ENCODE measurements around the gene CRIM1. TPM values are rescaled to one million over a fixed set of nuclear protein-coding genes. Genes with fewer than 3 reads are reported as not detected.

CRIM1 gene
- total RNA-seq, 1 experiment from 2014 or later = 46.5 TPM

DNA sequence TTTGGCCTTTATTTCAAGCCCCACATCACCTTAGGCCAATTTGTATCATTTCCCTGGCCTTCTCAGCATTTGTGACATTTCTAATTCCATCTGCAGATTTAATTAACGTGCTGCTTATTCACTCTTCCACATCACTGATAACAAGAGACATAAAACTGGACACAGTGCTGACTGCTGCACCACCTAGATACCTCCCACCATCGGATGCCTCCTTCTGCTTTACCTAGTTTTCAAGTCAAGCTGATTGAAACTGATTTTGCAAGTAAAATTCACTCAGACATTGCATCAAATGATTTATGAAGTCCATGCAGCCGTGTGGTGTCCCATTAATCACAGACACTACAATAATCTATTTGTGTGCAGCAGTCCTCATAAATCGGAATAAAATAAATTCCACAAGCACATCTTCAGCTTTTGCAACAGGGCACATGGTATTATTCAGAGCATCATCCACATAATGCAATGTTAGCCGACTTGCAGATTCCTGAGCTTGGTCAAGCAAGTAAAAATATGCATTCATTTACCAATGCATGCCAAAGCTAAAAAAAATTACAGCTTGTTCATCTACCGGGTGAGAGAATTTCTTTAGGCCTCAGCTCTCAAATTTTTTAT, 15.9 kb upstream of the CRIM1 start:
- CTCF ChIA-PET = no interaction called here
- DNase-seq (ENCODE audit: low spot score) = no peak
- BruUV-seq (replicated peaks) = no TSS peak

DNA sequence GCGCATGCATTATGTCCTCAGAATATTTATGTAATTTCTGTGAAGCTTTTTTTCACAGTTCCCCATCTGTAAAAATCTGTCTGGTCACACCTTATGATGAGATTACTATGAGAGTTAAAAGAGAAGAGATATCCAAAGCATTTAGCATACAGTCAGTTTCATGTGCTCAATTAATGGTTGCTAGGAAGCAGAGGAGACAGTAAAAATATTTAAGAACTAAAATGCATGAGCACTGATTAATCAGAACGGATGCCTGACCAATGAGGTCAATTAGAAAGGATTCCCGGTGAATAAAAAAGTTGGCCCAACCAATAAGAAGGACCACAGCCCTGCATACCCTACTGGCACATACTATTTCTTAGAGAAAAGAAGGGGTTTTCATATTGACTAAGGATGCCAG, 12.0 kb upstream of the CRIM1 start:
- BruUV-seq (replicated peaks) = no TSS peak
- no peak overlapping the region for H3K4me3 ChIP-seq (ENCODE audit: low read depth, low read length, poor library complexity, severe bottlenecking)
- ChIA-PET CTCF (no interaction called here), POLR2A (ENCODE audit: low non-redundant PET) (no interaction called here)
- H3K27me3 ChIP-seq (replicated peaks; ENCODE audit: insufficient read depth, low read depth, low read length, poor library complexity) = no peaks in the 10 kb centered on the region
- H3K27ac ChIP-seq (ENCODE audit: low read depth, low read length, poor library complexity, severe bottlenecking) = no peak overlapping the region
- no peak for DNase-seq (ENCODE audit: low spot score)
- TF ChIP-seq EZH2 (IDR thresholded peaks at IDR 0.05; ENCODE audit: borderline replicate concordance, low read depth, low read length, poor library complexity, severe bottlenecking) = no peak
- TF ChIP-seq, protein P1, sequence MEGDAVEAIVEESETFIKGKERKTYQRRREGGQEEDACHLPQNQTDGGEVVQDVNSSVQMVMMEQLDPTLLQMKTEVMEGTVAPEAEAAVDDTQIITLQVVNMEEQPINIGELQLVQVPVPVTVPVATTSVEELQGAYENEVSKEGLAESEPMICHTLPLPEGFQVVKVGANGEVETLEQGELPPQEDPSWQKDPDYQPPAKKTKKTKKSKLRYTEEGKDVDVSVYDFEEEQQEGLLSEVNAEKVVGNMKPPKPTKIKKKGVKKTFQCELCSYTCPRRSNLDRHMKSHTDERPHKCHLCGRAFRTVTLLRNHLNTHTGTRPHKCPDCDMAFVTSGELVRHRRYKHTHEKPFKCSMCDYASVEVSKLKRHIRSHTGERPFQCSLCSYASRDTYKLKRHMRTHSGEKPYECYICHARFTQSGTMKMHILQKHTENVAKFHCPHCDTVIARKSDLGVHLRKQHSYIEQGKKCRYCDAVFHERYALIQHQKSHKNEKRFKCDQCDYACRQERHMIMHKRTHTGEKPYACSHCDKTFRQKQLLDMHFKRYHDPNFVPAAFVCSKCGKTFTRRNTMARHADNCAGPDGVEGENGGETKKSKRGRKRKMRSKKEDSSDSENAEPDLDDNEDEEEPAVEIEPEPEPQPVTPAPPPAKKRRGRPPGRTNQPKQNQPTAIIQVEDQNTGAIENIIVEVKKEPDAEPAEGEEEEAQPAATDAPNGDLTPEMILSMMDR (conservative IDR thresholded peaks at IDR 0.05; ENCODE audit: low read depth, low read length) = no peak
- no peaks in the 10 kb centered on the region for H3K36me3 ChIP-seq (ENCODE audit: insufficient read depth, low read length, poor library complexity, severe bottlenecking)
- intact Hi-C loops (cut with micrococcal nuclease; ENCODE audit: unreplicated experiment) = no loop called here
- H3K4me1 ChIP-seq (ENCODE audit: insufficient read depth, low read length, poor library complexity, severe bottlenecking) = no peaks in the 10 kb centered on the region
- H3K9me3 ChIP-seq (ENCODE audit: low read depth, low read length, poor library complexity, severe bottlenecking) = no peaks in the 10 kb centered on the region

More for the DNA sequence above, 15.9 kb upstream of the CRIM1 start:
- intact Hi-C loops (cut with micrococcal nuclease; ENCODE audit: unreplicated experiment) = no loop called here
- H3K4me1 ChIP-seq (ENCODE audit: insufficient read depth, low read length, poor library complexity, severe bottlenecking) = no peaks in the 10 kb centered on the region
- POLR2A ChIA-PET (ENCODE audit: low non-redundant PET) = no interaction called here
- H3K9me3 ChIP-seq (ENCODE audit: low read depth, low read length, poor library complexity, severe bottlenecking) = no peaks in the 10 kb centered on the region
- no peaks in the 10 kb centered on the region for H3K27me3 ChIP-seq (replicated peaks; ENCODE audit: insufficient read depth, low read depth, low read length, poor library complexity)
- no peaks in the 10 kb centered on the region for H3K36me3 ChIP-seq (ENCODE audit: insufficient read depth, low read length, poor library complexity, severe bottlenecking)
- no peak overlapping the region for H3K27ac ChIP-seq (ENCODE audit: low read depth, low read length, poor library complexity, severe bottlenecking)
- TF ChIP-seq, protein P1 (conservative IDR thresholded peaks at IDR 0.05; ENCODE audit: low read depth, low read length) = no peak
- no peak for TF ChIP-seq EZH2 (IDR thresholded peaks at IDR 0.05; ENCODE audit: borderline replicate concordance, low read depth, low read length, poor library complexity, severe bottlenecking)
- H3K4me3 ChIP-seq (ENCODE audit: low read depth, low read length, poor library complexity, severe bottlenecking) = no peak overlapping the region

DNA sequence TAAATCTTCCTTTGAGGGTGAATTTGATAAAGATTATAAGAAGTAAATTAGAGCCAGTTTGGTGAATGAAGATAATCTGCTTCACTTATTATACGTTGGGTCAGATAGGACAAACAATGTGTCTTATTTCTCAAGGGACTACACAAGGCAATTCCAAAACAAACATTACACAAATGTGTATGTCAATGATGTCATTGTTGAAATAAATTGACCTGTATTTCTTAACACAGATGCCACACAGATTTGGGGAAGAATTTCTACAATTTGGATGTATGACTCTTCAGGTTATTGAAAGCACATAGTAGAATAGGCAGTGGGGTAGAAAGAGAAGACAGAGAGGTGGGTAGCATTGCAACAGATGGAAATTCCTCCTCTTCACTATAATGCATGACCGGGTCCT, 6.9 kb upstream of the CRIM1 start:
- DNase-seq (ENCODE audit: low spot score) = no peak
- no peak overlapping the region for H3K4me3 ChIP-seq (ENCODE audit: low read depth, low read length, poor library complexity, severe bottlenecking)
- no peaks in the 10 kb centered on the region for H3K27me3 ChIP-seq (replicated peaks; ENCODE audit: insufficient read depth, low read depth, low read length, poor library complexity)
- intact Hi-C loops (cut with micrococcal nuclease; ENCODE audit: unreplicated experiment) = no loop called here
- H3K9me3 ChIP-seq (ENCODE audit: low read depth, low read length, poor library complexity, severe bottlenecking) = no peaks in the 10 kb centered on the region
- H3K4me1 ChIP-seq (ENCODE audit: insufficient read depth, low read length, poor library complexity, severe bottlenecking) = peaks cover 6% of the 10 kb centered on the region
- ChIA-PET CTCF (no interaction called here), POLR2A (ENCODE audit: low non-redundant PET) (no interaction called here)
- no TSS peak for BruUV-seq (replicated peaks)
- no peak overlapping the region for H3K27ac ChIP-seq (ENCODE audit: low read depth, low read length, poor library complexity, severe bottlenecking)
- no peaks in the 10 kb centered on the region for H3K36me3 ChIP-seq (ENCODE audit: insufficient read depth, low read length, poor library complexity, severe bottlenecking)
- no peak for TF ChIP-seq EZH2 (IDR thresholded peaks at IDR 0.05; ENCODE audit: borderline replicate concordance, low read depth, low read length, poor library complexity, severe bottlenecking)
- TF ChIP-seq, protein P1 (conservative IDR thresholded peaks at IDR 0.05; ENCODE audit: low read depth, low read length) = no peak

All from A673 (cell line).